GM23338 (cell line): Measurements from ENCODE around the gene ERC2. TPM values are rescaled to one million over a fixed set of nuclear protein-coding genes. Genes with fewer than 3 reads are reported as not detected.

ENCODE experiments used
- ATAC-seq: fragments of 200-7000 bp; cut with Tn5 transposase; 3 replicates; pipeline ENCODE4 v1.9.1; 2020
- DNase-seq: peaks from one replicate; pipeline ENCODE4 v3.0.0-alpha.2; 2015; ENCODE audit warnings: low spot score
- H2AFZ ChIP-seq: fragments of 200-600 bp; sonication (generic); 2 replicates; pipeline ENCODE4 v1.8.0; 2016; ENCODE audit warnings: antibody characterized with exemption, mild to moderate bottlenecking, moderate library complexity
- H3F3A ChIP-seq: fragments of 200-600 bp; sonication (generic); replicated peaks from 2 replicates; pipeline ENCODE4 v1.8.0; 2017; ENCODE audit warnings: antibody characterized with exemption, mixed run types, low read depth
- H3K27ac ChIP-seq: fragments of 200-600 bp; sonication (generic); 2 replicates; pipeline ENCODE4 v1.6.1; 2016; ENCODE audit warnings: low read depth
- H3K27me3 ChIP-seq: fragments of 200-600 bp; sonication (generic); 2 replicates; pipeline ENCODE4 v1.8.0; 2016; ENCODE audit warnings: mild to moderate bottlenecking, mixed run types, moderate library complexity; ENCODE audit not compliant: insufficient read depth
- H3K36me3 ChIP-seq: fragments of 200-600 bp; sonication (generic); 2 replicates; pipeline ENCODE4 v1.8.0; 2016; ENCODE audit warnings: mild to moderate bottlenecking; ENCODE audit not compliant: insufficient read depth
- H3K4me1 ChIP-seq: fragments of 200-600 bp; sonication (generic); 2 replicates; pipeline ENCODE4 v1.8.0; 2016; ENCODE audit warnings: mild to moderate bottlenecking, moderate library complexity; ENCODE audit not compliant: insufficient read depth
- H3K4me2 ChIP-seq: fragments of 200-600 bp; sonication (generic); 2 replicates; pipeline ENCODE4 v1.7.1; 2017; ENCODE audit warnings: mixed run types
- H3K4me3 ChIP-seq: fragments of 200-600 bp; sonication (generic); 2 replicates; pipeline ENCODE4 v1.6.1; 2016; ENCODE audit warnings: mixed run types
- H3K79me2 ChIP-seq: fragments of 200-600 bp; sonication (generic); replicated peaks from 2 replicates; pipeline ENCODE4 v1.8.0; 2017; ENCODE audit warnings: mild to moderate bottlenecking; ENCODE audit not compliant: insufficient read depth
- H3K9me2 ChIP-seq: fragments of 200-600 bp; sonication (generic); 2 replicates; pipeline ENCODE4 v1.8.0; 2017; ENCODE audit not compliant: insufficient read depth
- H4K20me1 ChIP-seq: fragments of 200-600 bp; sonication (generic); replicated peaks from 2 replicates; pipeline ENCODE4 v1.8.0; 2017; ENCODE audit warnings: mild to moderate bottlenecking; ENCODE audit not compliant: insufficient read depth
- H3K27ac Mint-ChIP-seq: 2 replicates; pipeline ENCODE4 v1.8.0; 2020; ENCODE audit warnings: inconsistent platforms, mild to moderate bottlenecking, moderate library complexity, mixed read lengths
- H3K27me3 Mint-ChIP-seq: 3 replicates; pipeline ENCODE4 v1.8.0; 2022; ENCODE audit warnings: low read depth, mild to moderate bottlenecking, moderate library complexity, mixed read lengths, inconsistent platforms; ENCODE audit not compliant: insufficient read depth, poor library complexity
- H3K36me3 Mint-ChIP-seq: 3 replicates; pipeline ENCODE4 v1.8.0; 2021; ENCODE audit warnings: low read depth, mild to moderate bottlenecking, inconsistent platforms, moderate library complexity, mixed read lengths
- H3K4me1 Mint-ChIP-seq: 3 replicates; pipeline ENCODE4 v1.8.0; 2020; ENCODE audit warnings: mild to moderate bottlenecking, inconsistent platforms, mixed read lengths
- H3K4me3 Mint-ChIP-seq: 3 replicates; pipeline ENCODE4 v1.8.0; 2021; ENCODE audit warnings: moderate library complexity, mild to moderate bottlenecking, inconsistent platforms, mixed read lengths
- H3K9me3 Mint-ChIP-seq: 3 replicates; pipeline ENCODE4 v1.8.0; 2020; ENCODE audit warnings: moderate library complexity, mild to moderate bottlenecking, inconsistent platforms, mixed read lengths
- CREB1 ChIP-seq: fragments of 250-450 bp; sonication (Bioruptor Pico); IDR thresholded peaks from 2 replicates; pipeline ENCODE4 v1.5.0; 2020; ENCODE audit warnings: low read depth, mild to moderate bottlenecking, moderate library complexity
- CTCF ChIP-seq, 2 experiments: fragments of 200-600 bp in 1 of 2; sonication (generic) in 1 of 2; conservative IDR thresholded peaks; 2 replicates each; pipeline versions ENCODE4 v1.5.1 to v1.6.1; 2016 to 2017; ENCODE audit warnings: antibody characterized with exemption in 2 of 2, low read depth in 2 of 2, mild to moderate bottlenecking in 2 of 2, moderate library complexity in 1 of 2
- ETS1 ChIP-seq: IDR thresholded peaks from 2 replicates; pipeline ENCODE4 v1.6.1; 2016; ENCODE audit warnings: antibody characterized with exemption
- EZH2 ChIP-seq: fragments of 200-600 bp; sonication (generic); IDR thresholded peaks from one replicate; pipeline ENCODE4 v1.8.0; 2017; ENCODE audit warnings: antibody characterized with exemption, mild to moderate bottlenecking, low read depth; ENCODE audit not compliant: unreplicated experiment
- EZH2phosphoT487 ChIP-seq: fragments of 200-600 bp; sonication (generic); IDR thresholded peaks from one replicate; pipeline ENCODE4 v1.8.1; 2018; ENCODE audit warnings: antibody characterized with exemption; ENCODE audit not compliant: unreplicated experiment
- JUNB ChIP-seq: IDR thresholded peaks from one replicate; pipeline ENCODE4 v1.6.1; 2016; ENCODE audit warnings: antibody characterized with exemption; ENCODE audit not compliant: unreplicated experiment
- NANOG ChIP-seq: IDR thresholded peaks from 2 replicates; pipeline ENCODE4 v1.6.1; 2016; ENCODE audit warnings: antibody characterized with exemption, borderline replicate concordance
- POLR2AphosphoS5 ChIP-seq: IDR thresholded peaks from 2 replicates; pipeline ENCODE4 v1.6.1; 2016; ENCODE audit warnings: antibody characterized with exemption, low read depth
- REST ChIP-seq: IDR thresholded peaks from one replicate; pipeline ENCODE4 v1.6.1; 2018; ENCODE audit warnings: antibody characterized with exemption; ENCODE audit not compliant: unreplicated experiment
- STAT1 ChIP-seq: IDR thresholded peaks from one replicate; pipeline ENCODE4 v1.6.1; 2016; ENCODE audit warnings: antibody characterized with exemption; ENCODE audit not compliant: unreplicated experiment
- ZNF114 ChIP-seq: fragments of 250-450 bp; sonication (Bioruptor Pico); IDR thresholded peaks from 2 replicates; pipeline ENCODE4 v1.5.0; 2020; ENCODE audit warnings: mild to moderate bottlenecking, moderate library complexity
- ZNF331 ChIP-seq: fragments of 250-450 bp; sonication (Bioruptor Pico); IDR thresholded peaks from 2 replicates; pipeline ENCODE4 v1.5.0; 2020; ENCODE audit warnings: low read depth, mild to moderate bottlenecking, moderate library complexity
- ZNF462 ChIP-seq: fragments of 250-450 bp; sonication (Bioruptor Pico); IDR thresholded peaks from 2 replicates; pipeline ENCODE4 v1.5.0; 2020; ENCODE audit warnings: mild to moderate bottlenecking, moderate library complexity
- polyA plus RNA-seq: library from polyadenylated mRNA; unstranded; fragments of >200 nt; fragmentation: Nextera tagmentation; extraction: Ambion mirVana; gene quantifications from 2 replicates; pipeline ENCODE4 v1.2.1, GENCODE V29; 2016
- total RNA-seq: library from RNA; depleted of rRNA; stranded (reverse); fragments of >200 nt; shearing (Covaris generic); gene quantifications from 2 replicates; pipeline ENCODE4 v1.2.3, GENCODE V29; 2014

The ERC2 gene
- total and polyA plus RNA-seq, 2 experiments from 2014 or later = 11.8 to 13.7 TPM

- ATAC-seq (no peak), DNase-seq (no peak)
- H3K9me3 Mint-ChIP-seq = no peaks in the 10 kb centered on the region
Measured at GRCh38 chr3:56192001-56192400, 276.3 kb downstream of the ERC2 start.

More at GRCh38 chr3:56192001-56192400, 276.3 kb downstream of the ERC2 start:
- Histone ChIP-seq H3K79me2 (no peaks in the 10 kb centered on the region), H3K27me3 (no peaks in the 10 kb centered on the region), H3K9me2 (peaks cover 3% of the 10 kb centered on the region; the same call in 1 of the 2 replicates), H3K4me2 (no peak overlapping the region), H3F3A (no peaks in the 10 kb centered on the region), H3K4me3 (no peak overlapping the region), H2AFZ (no peak overlapping the region), H3K4me1 (peaks cover 8% of the 10 kb centered on the region; the same call in 1 of the 2 replicates), H3K27ac (no peak overlapping the region), H3K36me3 (no peaks in the 10 kb centered on the region), H4K20me1 (no peaks in the 10 kb centered on the region)
- no peaks in the 10 kb centered on the region; the same call in 2 of the 3 replicates for H3K36me3 Mint-ChIP-seq
- H3K4me3 Mint-ChIP-seq = no peak overlapping the region
- H3K27ac Mint-ChIP-seq = no peak overlapping the region
- peaks cover 1% of the 10 kb centered on the region for H3K27me3 Mint-ChIP-seq
- TF ChIP-seq CTCF (conservative IDR thresholded peaks at IDR 0.05; ENCODE audit: low read depth in 2 of 2) (no peak), EZH2phosphoT487 (no peak), ZNF331 (no peak), STAT1 (no peak), ZNF114 (CRISPR knock-in tag) (no peak), NANOG (no peak), ETS1 (no peak), EZH2 (no peak), REST (no peak), POLR2AphosphoS5 (no peak), JUNB (no peak), CREB1 (CRISPR knock-in tag) (no peak), ZNF462 (CRISPR knock-in tag) (no peak)
- peaks cover 12% of the 10 kb centered on the region; the same call in 1 of the 3 replicates for H3K4me1 Mint-ChIP-seq
